BE2C (cell line): Measurements from ENCODE around the gene CDH20. TPM values are rescaled to one million over a fixed set of nuclear protein-coding genes. Genes with fewer than 3 reads are reported as not detected.

Experiments used
- DNase-seq: peaks from one replicate; pipeline ENCODE4 v3.0.0-alpha.2; 2020
- H3K27me3 ChIP-seq: fragments of 250-450 bp; sonication (Bioruptor Pico); 2 replicates; pipeline ENCODE4 v1.5.1; 2020; ENCODE audit warnings: mild to moderate bottlenecking
- H3K36me3 ChIP-seq: fragments of 250-450 bp; sonication (Bioruptor Pico); 2 replicates; pipeline ENCODE4 v1.5.1; 2020; ENCODE audit warnings: mild to moderate bottlenecking
- H3K4me1 ChIP-seq: fragments of 250-450 bp; sonication (Bioruptor Pico); 2 replicates; pipeline ENCODE4 v1.5.1; 2020
- H3K4me3 ChIP-seq: 2 replicates; pipeline ENCODE4 v1.5.1; 2011; ENCODE audit warnings: low read depth, low read length
- H3K9me3 ChIP-seq: fragments of 250-450 bp; sonication (Bioruptor Pico); 2 replicates; pipeline ENCODE4 v1.5.1; 2020
- polyA plus RNA-seq: library from polyadenylated mRNA; unstranded; fragments of >200 nt; gene quantifications from one replicate; pipeline ENCODE4 v1.2.1, GENCODE V29; 2012; ENCODE audit warnings: low read depth, missing spikeins; ENCODE audit not compliant: insufficient read length, insufficient read depth
- TF ChIP-seq, protein P1 (sequence below): IDR thresholded peaks from 2 replicates; pipeline ENCODE4 v1.5.1; 2012; ENCODE audit warnings: mild to moderate bottlenecking, low read depth, low read length

Gene CDH20
- not detected for polyA plus RNA-seq

DNA sequence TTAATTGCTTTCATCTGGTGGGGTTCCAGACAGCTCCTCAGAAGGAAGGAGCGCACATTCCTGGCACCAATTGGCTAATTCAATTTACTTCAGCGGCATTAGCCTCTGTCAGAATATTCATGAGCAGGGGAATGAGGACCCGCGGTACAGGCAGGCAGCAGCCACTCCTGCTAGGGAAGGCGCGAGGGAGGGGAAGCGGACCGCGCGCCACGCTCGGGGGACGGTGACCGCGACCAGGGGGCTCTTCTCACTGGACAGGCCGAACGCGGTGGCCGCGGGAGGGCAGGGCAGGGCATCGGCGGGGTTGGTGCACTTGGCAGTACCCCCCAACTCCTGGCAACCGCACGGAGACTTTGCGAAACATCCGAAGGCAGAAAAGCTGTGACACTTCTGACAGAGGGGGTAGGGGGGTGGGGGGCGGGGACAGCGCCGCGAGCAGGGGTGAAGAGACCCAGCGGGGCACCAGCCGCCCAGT lies at the start of gene CDH20:
CDH20 (plus strand) TSS at position 160 of the 475 bp plus-strand sequence.
- no peak for DNase-seq
- TF ChIP-seq, protein P1, sequence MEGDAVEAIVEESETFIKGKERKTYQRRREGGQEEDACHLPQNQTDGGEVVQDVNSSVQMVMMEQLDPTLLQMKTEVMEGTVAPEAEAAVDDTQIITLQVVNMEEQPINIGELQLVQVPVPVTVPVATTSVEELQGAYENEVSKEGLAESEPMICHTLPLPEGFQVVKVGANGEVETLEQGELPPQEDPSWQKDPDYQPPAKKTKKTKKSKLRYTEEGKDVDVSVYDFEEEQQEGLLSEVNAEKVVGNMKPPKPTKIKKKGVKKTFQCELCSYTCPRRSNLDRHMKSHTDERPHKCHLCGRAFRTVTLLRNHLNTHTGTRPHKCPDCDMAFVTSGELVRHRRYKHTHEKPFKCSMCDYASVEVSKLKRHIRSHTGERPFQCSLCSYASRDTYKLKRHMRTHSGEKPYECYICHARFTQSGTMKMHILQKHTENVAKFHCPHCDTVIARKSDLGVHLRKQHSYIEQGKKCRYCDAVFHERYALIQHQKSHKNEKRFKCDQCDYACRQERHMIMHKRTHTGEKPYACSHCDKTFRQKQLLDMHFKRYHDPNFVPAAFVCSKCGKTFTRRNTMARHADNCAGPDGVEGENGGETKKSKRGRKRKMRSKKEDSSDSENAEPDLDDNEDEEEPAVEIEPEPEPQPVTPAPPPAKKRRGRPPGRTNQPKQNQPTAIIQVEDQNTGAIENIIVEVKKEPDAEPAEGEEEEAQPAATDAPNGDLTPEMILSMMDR, result no peak
- no peaks in the 10 kb centered on the region for H3K36me3 ChIP-seq
- no peaks in the 10 kb centered on the region for H3K4me1 ChIP-seq
- H3K9me3 ChIP-seq, result no peaks in the 10 kb centered on the region
- peak within 1 kb of the TSS; percentile 1 for H3K4me3 ChIP-seq
- peaks cover 12% of the 10 kb centered on the region for H3K27me3 ChIP-seq

DNA sequence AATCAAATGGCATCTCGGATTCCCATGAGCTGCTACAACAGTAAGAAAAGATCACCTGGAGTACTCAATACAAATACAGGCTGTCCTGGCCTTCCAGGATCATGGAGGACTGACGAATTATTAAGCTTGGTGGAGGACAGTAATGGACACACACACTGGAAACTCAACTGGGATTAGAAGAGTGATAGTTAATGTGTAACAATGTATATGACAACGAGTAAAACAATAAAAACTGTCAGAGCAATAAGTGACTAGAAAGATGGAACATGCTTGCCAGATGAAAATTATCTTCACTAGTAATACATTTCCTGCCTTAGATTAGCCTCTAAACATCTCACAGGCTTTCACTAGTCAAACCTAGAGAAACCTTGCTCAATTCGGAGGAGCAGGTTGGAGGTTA lies 49.2 kb upstream of the CDH20 start:
- Histone ChIP-seq H3K4me1 (no peaks in the 10 kb centered on the region), H3K4me3 (no peak overlapping the region), H3K36me3 (no peaks in the 10 kb centered on the region), H3K27me3 (no peaks in the 10 kb centered on the region), H3K9me3 (no peaks in the 10 kb centered on the region)
- no peak for DNase-seq
- TF ChIP-seq, protein P1, result no peak

DNA sequence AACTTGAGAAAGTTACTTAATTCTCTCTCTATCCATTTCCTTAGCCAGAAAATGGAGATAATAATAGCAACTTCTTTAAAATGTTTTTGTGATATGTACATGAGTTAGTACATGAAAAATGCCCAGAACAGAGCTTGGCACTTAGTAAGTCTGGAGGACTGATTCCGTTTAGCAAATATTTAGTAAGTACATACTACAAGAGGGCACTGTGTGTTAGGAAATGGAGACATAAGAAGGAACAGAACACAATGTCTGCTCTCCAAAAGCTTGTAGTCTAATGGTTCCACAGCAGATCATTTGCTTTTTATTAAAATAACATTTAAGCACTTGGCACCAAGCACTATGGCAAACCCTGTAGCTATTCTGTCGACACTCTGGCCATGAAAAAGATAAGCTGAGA lies 47.5 kb upstream of the CDH20 start:
- no peak for DNase-seq
- H3K4me3 ChIP-seq, result no peak overlapping the region
- H3K27me3 ChIP-seq, result no peaks in the 10 kb centered on the region
- H3K9me3 ChIP-seq, result no peaks in the 10 kb centered on the region
- no peaks in the 10 kb centered on the region for H3K36me3 ChIP-seq
- TF ChIP-seq, protein P1, result no peak
- no peaks in the 10 kb centered on the region for H3K4me1 ChIP-seq

DNA sequence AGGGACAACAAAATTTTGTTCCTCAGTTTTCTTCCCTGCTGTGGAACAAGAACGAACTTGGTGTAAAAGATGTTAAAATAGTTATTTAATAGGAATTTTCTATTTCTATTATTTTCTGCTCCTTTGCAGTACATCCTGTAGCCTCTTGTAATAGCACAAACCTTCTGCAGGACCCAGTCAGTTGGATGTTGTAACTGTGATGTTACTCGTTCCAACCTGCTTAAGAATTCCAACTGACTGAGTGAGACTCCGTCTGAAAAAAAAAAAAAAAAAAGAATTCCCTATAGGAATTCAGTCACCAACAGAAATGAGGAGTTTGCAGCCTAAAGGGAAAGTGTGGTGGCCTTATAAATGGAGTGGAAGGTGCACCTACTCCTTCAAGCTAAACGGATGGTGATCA lies 46.4 kb upstream of the CDH20 start:
- TF ChIP-seq, protein P1, result no peak
- Histone ChIP-seq H3K4me3 (no peak overlapping the region), H3K4me1 (no peaks in the 10 kb centered on the region), H3K27me3 (no peaks in the 10 kb centered on the region), H3K36me3 (no peaks in the 10 kb centered on the region), H3K9me3 (no peaks in the 10 kb centered on the region)
- no peak for DNase-seq

DNA sequence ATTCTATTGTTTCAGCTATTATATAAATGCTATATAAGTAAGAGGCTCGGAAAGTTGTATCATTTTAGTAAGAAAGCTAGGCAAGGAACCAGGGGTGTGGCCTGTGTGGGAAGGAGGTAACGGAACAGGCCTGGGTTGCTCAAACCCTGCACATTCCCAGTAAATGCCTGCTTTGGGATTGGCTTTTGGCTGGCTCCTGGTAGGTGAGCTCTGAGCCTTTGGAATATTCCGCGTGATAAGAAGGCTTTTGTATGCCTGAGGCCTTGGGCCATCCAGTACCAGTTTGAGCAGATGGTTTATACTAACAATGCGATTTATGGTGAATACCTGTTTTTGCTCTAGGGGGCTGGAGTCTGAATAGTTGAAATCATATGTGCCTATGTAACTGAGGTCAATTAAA lies 42.6 kb upstream of the CDH20 start:
- no peaks in the 10 kb centered on the region for H3K27me3 ChIP-seq
- no peak overlapping the region for H3K4me3 ChIP-seq
- no peaks in the 10 kb centered on the region for H3K9me3 ChIP-seq
- TF ChIP-seq, protein P1, result no peak
- H3K4me1 ChIP-seq, result no peaks in the 10 kb centered on the region
- no peak for DNase-seq
- no peaks in the 10 kb centered on the region for H3K36me3 ChIP-seq

DNA sequence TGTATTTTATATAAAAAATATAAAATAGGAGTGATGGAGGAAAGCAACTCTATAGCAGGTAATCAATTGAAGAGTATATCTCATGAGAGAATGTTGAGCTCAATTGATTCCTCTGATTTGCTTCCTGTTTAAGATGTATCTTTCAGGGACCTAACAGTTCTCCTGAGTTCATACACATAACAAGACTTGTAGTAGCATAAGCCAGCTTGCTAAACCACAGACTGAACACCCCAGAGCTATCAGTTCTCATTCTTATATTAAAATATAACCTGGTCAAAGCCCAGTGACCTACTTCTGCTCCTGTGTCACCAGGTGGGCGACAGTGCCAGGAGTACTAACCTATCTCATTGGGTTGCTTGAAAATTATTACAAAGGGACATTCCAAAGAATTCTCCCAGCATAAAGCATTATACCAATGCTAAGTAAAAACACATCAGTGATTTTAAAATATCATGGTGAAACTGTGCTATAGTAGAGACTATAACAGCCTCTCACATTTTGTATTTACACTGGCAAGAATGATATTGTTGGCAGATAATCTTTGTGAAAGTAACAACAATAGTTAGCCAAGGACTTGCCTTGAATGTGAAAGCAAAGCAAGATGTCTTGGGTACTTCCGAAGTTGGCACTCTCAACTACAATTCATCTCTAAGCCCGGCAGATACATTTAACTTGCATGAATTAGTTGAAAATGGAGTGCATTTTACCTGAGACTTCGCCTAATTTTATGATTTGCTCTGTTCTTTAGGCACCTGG lies 40.8 kb upstream of the CDH20 start:
- Histone ChIP-seq H3K9me3 (no peaks in the 10 kb centered on the region), H3K4me1 (no peaks in the 10 kb centered on the region), H3K36me3 (no peaks in the 10 kb centered on the region), H3K4me3 (no peak overlapping the region), H3K27me3 (no peaks in the 10 kb centered on the region)
- TF ChIP-seq, protein P1, result no peak
- DNase-seq, result no peak
